Activated T-helper 1 cell treated with Interleukin-2 at 50 U/mL for 16 hours (primary cell): ENCODE data around the gene MZB1.
"Not testable (repeated sequence)": the region's sequence is repeated elsewhere in the genome, so short reads cannot be mapped to it uniquely, and the experiment has no call there.

Experiments used
- DNase-seq: peaks from one replicate; pipeline ENCODE4 v3.0.0-alpha.2; 2020; ENCODE audit warnings: low read depth

Gene MZB1

GRCh38 chr5:139410121-139410992 lies 20.6 kb upstream of the MZB1 start:
- no peak for DNase-seq

- not testable (repeated sequence) for DNase-seq
These were observed 19.4 kb upstream of the MZB1 start for GRCh38 chr5:139409116-139409515.

- DNase-seq, result no peak
These were observed 18.5 kb upstream of the MZB1 start for GRCh38 chr5:139408191-139408590.

DNA sequence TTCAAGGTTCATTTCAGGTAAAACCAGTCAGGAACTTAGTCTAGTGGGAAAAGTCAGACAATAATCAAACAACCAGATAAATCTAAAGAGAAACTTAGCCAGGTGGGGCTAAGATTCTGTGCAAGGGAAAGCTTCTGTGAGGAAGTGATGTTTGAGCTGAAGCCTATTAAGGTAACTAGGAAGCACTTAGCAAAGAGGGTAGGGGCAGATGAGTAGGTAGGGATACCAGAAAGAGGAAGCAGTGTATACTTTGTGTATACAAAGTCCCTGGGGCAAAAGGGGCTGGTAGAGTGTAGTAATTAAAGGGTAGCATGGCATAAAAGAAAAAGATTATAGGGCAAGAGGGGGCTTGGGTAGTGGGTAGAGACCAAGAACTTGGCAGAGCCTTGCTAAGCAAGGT lies 17.8 kb upstream of the MZB1 start:
- DNase-seq, result no peak

DNA sequence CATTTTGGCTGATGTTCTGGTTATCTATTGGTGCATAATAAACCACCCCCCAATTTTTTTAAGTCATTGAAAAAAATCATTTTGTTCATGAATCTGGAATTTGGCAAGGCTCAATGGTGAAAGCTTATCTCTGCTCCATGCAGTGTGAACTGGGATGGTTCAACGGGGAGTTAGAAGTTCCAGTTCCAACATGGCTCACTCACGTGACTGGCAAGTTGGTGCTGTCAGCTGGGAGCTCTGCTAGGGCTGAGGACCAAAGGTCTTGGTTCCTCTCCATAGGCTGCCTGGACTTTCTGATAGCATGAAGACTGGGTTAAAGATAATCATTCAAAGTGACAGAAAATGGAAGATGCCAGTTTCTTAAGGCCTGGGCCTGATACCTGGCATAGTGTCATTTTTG lies 17.2 kb upstream of the MZB1 start:
- DNase-seq, result no peak

GRCh38 chr5:139404484-139404840 lies 14.7 kb upstream of the MZB1 start:
- no peak for DNase-seq

- DNase-seq, result peak; percentile 96
These were observed 14.2 kb upstream of the MZB1 start, which contains the start of gene SPATA24 for GRCh38 chr5:139403787-139404483. Gene SPATA24, minus strand, starts transcription at chr5:139404089. Its CDS starts 29 bp downstream, at chr5:139404060.

DNA sequence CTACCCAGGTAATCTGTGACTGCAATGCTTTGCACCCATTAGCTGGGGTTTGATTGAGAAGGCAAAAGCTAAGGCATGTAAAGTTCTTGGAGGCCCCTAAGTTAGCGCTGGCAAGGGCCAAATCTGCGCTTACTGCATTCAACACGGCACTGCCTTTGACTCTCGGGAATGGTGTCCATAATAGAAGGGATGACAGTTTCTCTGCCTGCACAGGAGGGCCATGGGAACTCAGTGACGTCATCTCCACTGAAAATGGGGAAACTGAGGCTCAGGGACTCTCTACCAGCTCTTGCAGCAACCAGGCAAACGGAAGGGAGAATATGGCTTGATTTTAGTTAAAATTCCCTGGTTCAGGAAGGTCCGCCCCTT lies 13.7 kb upstream of the MZB1 start:
- no peak for DNase-seq

DNA sequence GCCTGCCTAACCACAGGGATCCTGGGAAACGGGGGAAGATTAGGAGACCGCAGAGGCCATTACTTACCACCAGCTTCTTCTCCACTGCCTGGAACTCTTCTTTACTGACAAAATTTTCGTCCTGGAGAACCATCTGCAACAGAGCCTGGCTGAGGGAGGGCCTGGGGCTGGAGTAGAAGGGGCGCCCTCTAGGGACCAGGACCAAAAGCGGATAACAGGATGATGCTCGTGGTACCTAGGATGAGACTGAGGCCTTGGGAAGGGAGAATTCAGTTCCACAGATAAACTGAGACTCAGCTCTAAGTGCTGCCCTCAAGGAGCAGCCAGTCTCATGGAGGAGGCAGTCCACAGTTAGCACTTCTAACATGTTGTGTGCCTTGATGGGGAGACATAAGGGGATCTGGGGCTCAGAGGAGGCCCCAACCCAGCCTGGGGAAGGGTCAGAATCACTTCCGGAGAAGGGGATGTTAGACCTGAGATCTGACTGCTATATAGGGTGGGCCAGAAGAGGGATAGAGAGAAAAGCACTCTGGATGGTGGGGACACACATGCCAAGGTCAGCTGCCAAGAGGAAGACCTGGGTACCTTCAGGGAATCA lies 12.9 kb upstream of the MZB1 start:
- no peak for DNase-seq

DNA sequence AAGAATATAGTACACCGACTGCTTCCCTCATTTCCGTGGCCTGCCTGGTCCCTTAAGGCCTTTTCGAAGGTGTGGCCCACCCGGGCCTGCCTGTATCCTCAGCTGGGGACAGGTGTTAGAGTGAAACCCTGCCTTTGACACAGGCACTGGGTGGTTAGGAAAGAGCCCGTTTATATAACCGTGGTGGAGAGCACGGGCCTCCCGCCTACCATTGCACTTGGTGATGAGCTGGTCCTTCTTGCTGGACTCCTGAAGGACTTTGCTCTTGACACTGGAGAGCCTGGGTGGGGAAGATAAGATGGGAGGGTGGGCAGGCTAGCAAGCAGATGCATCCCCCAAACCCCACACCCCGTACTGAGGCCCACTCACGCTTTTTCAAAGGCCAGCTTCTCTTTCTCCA lies 11.8 kb upstream of the MZB1 start:
- DNase-seq, result no peak

- DNase-seq, result no peak
These were observed 9.9 kb upstream of the MZB1 start for GRCh38 chr5:139399501-139400121.

DNA sequence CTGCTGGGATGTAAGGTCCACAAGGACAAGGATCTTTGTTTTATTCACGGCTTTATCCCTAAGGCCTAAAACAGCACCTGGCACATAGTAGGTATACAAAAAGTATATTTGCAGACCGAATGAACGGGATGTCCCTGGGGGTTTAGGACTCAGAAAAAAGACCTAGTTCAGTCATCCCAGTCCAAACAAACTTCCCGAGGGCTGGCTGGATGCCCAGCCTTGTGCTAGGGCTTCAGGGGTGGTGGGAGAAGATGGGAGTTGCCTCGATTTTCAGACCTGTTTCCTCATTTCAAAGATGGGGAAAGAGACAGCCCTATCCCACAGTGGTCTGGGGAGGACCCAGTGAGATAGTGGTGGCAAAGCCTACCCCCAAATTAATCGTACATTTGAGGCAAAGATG lies 8.2 kb upstream of the MZB1 start:
- no peak for DNase-seq

GRCh38 chr5:139396691-139397090 lies 7.0 kb upstream of the MZB1 start:
- no peak for DNase-seq

DNA sequence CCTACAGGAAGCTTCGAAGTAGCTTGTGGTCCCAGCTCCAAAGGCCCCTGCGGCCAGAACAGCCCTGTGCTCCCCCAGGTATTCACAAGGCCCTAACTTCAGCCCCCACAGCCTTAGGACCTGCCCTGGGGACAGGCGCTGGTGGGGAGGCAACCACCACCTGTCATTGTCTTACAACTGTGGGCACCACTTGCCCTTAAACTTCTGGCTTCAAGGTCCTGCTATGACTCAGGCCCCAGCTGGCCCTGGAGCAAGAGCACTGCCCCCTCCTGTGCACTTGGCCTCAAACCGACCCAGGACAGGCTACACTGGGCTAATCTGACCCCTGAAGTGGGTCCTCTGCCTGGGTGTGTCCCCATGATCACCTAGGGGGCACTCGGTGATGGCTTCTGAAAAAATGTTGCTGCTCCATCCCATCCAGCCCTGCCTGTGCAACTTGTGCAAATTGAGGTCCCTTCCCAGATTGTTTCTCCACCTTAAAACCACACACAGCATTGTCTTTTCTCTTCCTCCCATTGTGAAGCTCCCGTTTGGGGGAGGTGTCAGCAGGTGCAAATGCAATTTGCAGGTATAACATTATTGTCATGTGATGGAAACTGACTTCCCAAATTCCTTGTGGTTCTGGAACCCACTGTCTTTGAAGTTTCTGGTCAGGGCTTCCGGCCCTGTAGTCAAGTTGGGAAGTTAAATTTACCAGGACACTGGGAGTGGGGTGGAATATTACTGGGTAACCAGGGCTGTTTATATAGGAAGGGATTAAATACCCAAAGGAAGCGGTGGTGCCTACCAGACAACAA lies 6.3 kb upstream of the MZB1 start:
- DNase-seq, result no peak

- no peak for DNase-seq
These were observed 5.2 kb upstream of the MZB1 start, which contains the start of gene PROB1 for GRCh38 chr5:139394654-139395566. Gene PROB1, minus strand, starts transcription at chr5:139395104. Its CDS starts 23 bp downstream, at chr5:139395081.

DNA sequence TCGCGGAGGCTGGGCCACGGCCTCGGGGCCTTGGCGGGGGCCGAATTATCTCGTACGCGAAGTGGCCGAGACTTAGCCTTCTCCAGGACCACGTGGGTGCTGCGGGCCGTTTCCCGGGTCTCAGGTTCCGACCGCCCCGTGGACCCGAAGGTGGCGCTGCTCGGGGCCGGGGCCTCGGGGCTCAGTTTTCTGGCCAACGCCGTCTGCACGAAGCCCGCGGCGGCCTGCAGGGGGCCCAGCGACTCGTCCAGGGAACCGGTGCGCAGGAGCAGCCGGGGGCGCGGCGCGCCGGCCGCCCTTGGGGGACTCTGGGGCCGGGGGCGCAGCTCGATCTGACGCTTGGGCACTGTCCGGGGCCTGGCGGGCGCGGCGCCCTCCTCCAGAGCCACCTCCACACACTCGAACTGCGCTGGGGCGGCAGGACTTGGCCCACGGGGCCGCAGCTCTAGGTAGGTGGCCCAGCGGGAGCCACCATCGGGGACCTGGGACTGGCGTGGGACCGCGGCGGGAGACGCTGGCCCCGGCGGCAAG lies 4.5 kb upstream of the MZB1 start:
- peak; percentile 45 for DNase-seq

DNA sequence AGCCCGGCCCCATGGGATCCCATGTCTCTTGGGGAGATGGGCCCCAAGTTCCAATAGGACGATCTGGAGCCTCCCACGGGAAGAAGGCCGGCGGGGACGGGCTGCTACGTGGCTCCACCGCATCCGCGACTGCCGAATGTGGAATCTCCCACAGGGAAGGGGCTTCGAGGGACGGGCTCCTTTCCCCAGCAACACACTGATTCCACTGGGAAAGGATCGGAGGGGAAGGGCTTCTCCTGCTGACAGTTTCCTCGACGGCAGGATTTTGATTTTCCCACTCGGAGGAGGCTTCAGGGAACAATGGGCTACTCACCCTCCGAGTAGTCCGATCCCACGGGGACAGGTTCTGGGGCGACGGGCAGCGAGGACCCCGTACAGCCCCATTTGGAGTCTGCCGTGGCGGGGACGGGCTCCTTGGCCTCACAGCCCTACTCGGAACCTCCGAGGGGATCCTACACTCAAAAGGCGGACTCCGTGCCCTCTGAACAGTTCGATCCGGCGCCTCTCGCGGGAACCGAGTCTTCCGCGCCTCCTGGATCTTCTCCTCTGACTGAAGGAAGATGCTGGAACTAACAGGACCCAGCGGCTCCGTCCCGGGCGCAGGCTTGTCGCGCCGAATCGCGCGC lies 3.9 kb upstream of the MZB1 start:
- no peak for DNase-seq

DNA sequence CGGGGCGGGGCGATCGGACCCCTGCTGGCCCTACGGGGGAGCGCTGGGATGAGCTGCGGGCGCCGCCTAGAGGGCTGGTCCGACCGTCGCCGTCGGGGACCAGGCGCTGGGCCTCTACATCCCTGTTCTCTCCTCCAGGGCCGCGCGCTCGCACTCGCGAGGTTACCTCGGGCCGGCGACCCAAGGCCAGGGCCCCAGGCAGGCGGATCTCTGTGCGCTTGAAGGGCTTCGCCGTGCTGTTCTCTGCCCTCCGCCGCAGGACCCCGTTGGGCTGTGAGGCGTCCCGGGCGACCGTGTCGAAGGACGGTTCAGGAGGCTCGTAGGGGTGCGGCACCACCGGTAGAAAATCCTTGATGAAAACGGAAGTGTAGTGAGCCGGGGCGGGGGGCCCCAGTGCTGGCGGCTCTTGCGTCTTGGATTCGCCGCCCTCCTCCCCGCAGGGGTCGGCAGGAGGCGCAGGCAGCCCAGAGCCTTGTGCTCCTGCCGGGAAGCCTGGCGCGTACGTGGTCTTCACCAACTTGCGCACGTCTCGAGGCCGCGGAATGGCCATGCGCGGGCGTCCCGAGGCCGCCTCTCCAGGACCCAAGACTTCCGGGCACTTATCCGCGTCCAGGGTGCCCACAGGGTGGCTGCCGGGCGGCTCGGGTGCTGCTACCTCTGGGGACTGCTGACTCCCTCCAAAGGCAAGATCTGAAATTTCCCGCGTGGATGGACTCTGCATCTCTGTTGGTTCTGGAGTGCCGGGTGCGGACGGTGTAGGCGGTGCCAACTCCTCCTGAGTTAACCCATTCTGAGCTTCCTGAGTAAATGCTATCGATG lies 3.2 kb upstream of the MZB1 start:
- peak; percentile 57 for DNase-seq

- DNase-seq, result no peak
These were observed 2.6 kb upstream of the MZB1 start for GRCh38 chr5:139392324-139392677.
